ENCODE results near the gene TAS2R14. TPM values are rescaled to one million over a fixed set of nuclear protein-coding genes. Genes with fewer than 3 reads are reported as not detected.

The TAS2R14 gene
- total RNA-seq (ENCODE audit: low replicate concordance), result 2.7 and 2.8 TPM in 2 replicates
- long read RNA-seq, partial matches to known transcripts, result 0 of 13 reads
- long read RNA-seq, other reads (novel, unspliced or antisense), result 12 of 13 reads

GRCh38 chr12:10939163-10939562, at the start of gene TAS2R14:
Gene TAS2R14, minus strand, starts transcription at chr12:10939263. Its CDS starts 56 bp downstream, at chr12:10939207.
- no peaks in the 10 kb centered on the region for H3K4me1 Mint-ChIP-seq (ENCODE audit: unreplicated experiment)
- H3K4me3 Mint-ChIP-seq, result no peak within 1 kb of the TSS
- peaks cover 16% of the 10 kb centered on the region for H3K36me3 Mint-ChIP-seq
- no peak within 1 kb of the TSS for H3K27ac Mint-ChIP-seq
- no peaks in the 10 kb centered on the region for H3K9me3 Mint-ChIP-seq
- H3K27me3 Mint-ChIP-seq, result no peaks in the 10 kb centered on the region
- no peak for TF ChIP-seq CTCF (conservative IDR thresholded peaks at IDR 0.05)
- DNase-seq (ENCODE audit: extremely low spot score, unreplicated experiment), result no peak

- no peaks in the 10 kb centered on the region for H3K27me3 Mint-ChIP-seq
- H3K36me3 Mint-ChIP-seq, result peaks cover 21% of the 10 kb centered on the region
- peaks cover 9% of the 10 kb centered on the region for H3K9me3 Mint-ChIP-seq
- no peak within 1 kb of the TSS for H3K27ac Mint-ChIP-seq
- H3K4me1 Mint-ChIP-seq (ENCODE audit: unreplicated experiment), result no peaks in the 10 kb centered on the region
- DNase-seq (ENCODE audit: extremely low spot score, unreplicated experiment), result no peak
- H3K4me3 Mint-ChIP-seq, result no peak within 1 kb of the TSS
- TF ChIP-seq CTCF (conservative IDR thresholded peaks at IDR 0.05), result no peak
Observed at GRCh38 chr12:10986812-10987211, 47.7 kb upstream of the TAS2R14 start, which contains the start of gene TAS2R50. Gene TAS2R50, minus strand, starts transcription at chr12:10986912. Its CDS starts 52 bp downstream, at chr12:10986860.

- no peaks in the 10 kb centered on the region for H3K4me1 Mint-ChIP-seq (ENCODE audit: unreplicated experiment)
- no peak for TF ChIP-seq CTCF (conservative IDR thresholded peaks at IDR 0.05)
- peaks cover 17% of the 10 kb centered on the region for H3K36me3 Mint-ChIP-seq
- DNase-seq (ENCODE audit: extremely low spot score, unreplicated experiment), result no peak
- H3K27ac Mint-ChIP-seq, result no peak overlapping the region
- no peak overlapping the region for H3K4me3 Mint-ChIP-seq
- no peaks in the 10 kb centered on the region for H3K27me3 Mint-ChIP-seq
- no peaks in the 10 kb centered on the region for H3K9me3 Mint-ChIP-seq
Observed at GRCh38 chr12:10982244-10982643, 43.2 kb upstream of the TAS2R14 start.

GRCh38 chr12:10974965-10975364, 35.9 kb upstream of the TAS2R14 start:
- Mint-ChIP-seq H3K4me3 (no peak overlapping the region), H3K36me3 (peaks cover 32% of the 10 kb centered on the region), H3K4me1 (ENCODE audit: unreplicated experiment) (no peaks in the 10 kb centered on the region), H3K9me3 (no peaks in the 10 kb centered on the region), H3K27me3 (no peaks in the 10 kb centered on the region), H3K27ac (no peak overlapping the region)
- DNase-seq (ENCODE audit: extremely low spot score, unreplicated experiment), result no peak
- no peak for TF ChIP-seq CTCF (conservative IDR thresholded peaks at IDR 0.05)

- H3K27ac Mint-ChIP-seq, result no peak overlapping the region
Observed at GRCh38 chr12:10968765-10969456, 29.8 kb upstream of the TAS2R14 start.

More at GRCh38 chr12:10968765-10969456, 29.8 kb upstream of the TAS2R14 start:
- H3K4me1 Mint-ChIP-seq (ENCODE audit: unreplicated experiment), result no peaks in the 10 kb centered on the region
- DNase-seq (ENCODE audit: extremely low spot score, unreplicated experiment), result no peak
- H3K27me3 Mint-ChIP-seq, result no peaks in the 10 kb centered on the region
- H3K4me3 Mint-ChIP-seq, result no peak overlapping the region
- H3K36me3 Mint-ChIP-seq, result peaks cover 31% of the 10 kb centered on the region
- TF ChIP-seq CTCF (conservative IDR thresholded peaks at IDR 0.05), result no peak
- H3K9me3 Mint-ChIP-seq, result no peaks in the 10 kb centered on the region
